ENCODE data around the gene FAM186B.

Gene FAM186B

GRCh38 chr12:49582201-49582600, 23.2 kb downstream of the FAM186B start:
- H3K4me1 ChIP-seq: peaks cover 3% of the 10 kb centered on the region; the same call in 1 of the 2 replicates

DNA sequence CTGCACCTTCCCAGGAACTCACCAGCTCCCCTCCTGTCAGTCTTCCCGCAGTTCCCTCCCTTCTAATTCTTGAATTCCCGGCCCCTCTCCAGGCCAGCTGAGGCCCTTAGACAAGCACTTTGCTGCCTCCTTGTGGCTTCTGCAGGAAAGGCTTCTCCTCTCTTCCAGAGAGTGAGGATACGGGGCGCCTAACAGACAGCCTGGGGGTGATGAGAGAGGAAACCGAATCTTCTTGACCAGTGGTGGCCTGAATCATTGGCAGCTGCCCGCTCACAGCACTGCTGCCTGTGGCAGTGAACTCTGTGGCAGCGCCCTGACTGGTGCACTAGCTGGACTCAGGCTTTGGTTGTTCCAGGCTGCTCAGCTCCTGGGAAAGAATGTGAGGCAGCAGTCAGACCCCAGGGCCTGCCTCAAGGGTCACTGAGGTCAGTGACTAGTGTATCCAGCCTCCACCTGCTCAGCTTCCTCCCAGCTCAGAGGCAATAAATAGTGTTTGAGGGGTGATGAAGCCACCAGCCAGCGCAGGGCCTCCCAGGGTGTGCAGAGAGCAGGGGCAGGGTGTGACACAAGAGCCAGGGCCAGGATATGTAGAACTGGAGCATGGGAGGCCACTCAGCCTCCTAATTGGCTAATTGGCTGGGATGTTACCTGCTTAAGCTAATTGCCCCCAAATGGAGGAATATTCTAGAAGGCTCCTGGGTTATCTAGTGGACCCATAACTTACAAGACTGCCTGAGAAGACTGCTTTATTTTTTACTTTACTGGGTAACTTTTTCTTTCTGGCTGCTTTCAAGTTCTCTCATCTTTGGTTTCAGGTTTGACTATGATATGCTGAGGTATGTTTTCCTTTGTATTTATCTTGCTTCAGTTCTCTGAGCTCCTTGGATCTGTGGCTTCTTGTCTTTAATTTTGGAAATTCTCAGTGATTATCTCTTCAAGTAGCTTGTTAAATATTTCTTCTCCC, 24.6 kb downstream of the FAM186B start:
- Histone ChIP-seq H3K4me3 (ENCODE audit: low read depth, low read length) (no peak overlapping the region), H3K27me3 (no peaks in the 10 kb centered on the region), H3K36me3 (peaks cover 7% of the 10 kb centered on the region), H3K4me1 (peaks cover 3% of the 10 kb centered on the region; the same call in 1 of the 2 replicates), H3K9me3 (no peaks in the 10 kb centered on the region)
- TF ChIP-seq, protein P1, sequence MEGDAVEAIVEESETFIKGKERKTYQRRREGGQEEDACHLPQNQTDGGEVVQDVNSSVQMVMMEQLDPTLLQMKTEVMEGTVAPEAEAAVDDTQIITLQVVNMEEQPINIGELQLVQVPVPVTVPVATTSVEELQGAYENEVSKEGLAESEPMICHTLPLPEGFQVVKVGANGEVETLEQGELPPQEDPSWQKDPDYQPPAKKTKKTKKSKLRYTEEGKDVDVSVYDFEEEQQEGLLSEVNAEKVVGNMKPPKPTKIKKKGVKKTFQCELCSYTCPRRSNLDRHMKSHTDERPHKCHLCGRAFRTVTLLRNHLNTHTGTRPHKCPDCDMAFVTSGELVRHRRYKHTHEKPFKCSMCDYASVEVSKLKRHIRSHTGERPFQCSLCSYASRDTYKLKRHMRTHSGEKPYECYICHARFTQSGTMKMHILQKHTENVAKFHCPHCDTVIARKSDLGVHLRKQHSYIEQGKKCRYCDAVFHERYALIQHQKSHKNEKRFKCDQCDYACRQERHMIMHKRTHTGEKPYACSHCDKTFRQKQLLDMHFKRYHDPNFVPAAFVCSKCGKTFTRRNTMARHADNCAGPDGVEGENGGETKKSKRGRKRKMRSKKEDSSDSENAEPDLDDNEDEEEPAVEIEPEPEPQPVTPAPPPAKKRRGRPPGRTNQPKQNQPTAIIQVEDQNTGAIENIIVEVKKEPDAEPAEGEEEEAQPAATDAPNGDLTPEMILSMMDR (IDR thresholded peaks at IDR 0.05; ENCODE audit: low read depth, low read length): peak; percentile 96
- peak; percentile 86 for DNase-seq

More at GRCh38 chr12:49582201-49582600, 23.2 kb downstream of the FAM186B start:
- no peaks in the 10 kb centered on the region for H3K27me3 ChIP-seq
- peaks cover 9% of the 10 kb centered on the region for H3K36me3 ChIP-seq
- no peak for DNase-seq
- H3K9me3 ChIP-seq: no peaks in the 10 kb centered on the region
- TF ChIP-seq, protein P1 (IDR thresholded peaks at IDR 0.05; ENCODE audit: low read depth, low read length): no peak
- no peak overlapping the region for H3K4me3 ChIP-seq (ENCODE audit: low read depth, low read length)

- no peak for DNase-seq
- TF ChIP-seq, protein P1 (IDR thresholded peaks at IDR 0.05; ENCODE audit: low read depth, low read length): no peak
- Histone ChIP-seq H3K36me3 (peaks cover 11% of the 10 kb centered on the region), H3K4me3 (ENCODE audit: low read depth, low read length) (no peak overlapping the region), H3K4me1 (peaks cover 3% of the 10 kb centered on the region; the same call in 1 of the 2 replicates), H3K27me3 (no peaks in the 10 kb centered on the region), H3K9me3 (no peaks in the 10 kb centered on the region)
These were observed 26.8 kb downstream of the FAM186B start for GRCh38 chr12:49578471-49579112.

DNA sequence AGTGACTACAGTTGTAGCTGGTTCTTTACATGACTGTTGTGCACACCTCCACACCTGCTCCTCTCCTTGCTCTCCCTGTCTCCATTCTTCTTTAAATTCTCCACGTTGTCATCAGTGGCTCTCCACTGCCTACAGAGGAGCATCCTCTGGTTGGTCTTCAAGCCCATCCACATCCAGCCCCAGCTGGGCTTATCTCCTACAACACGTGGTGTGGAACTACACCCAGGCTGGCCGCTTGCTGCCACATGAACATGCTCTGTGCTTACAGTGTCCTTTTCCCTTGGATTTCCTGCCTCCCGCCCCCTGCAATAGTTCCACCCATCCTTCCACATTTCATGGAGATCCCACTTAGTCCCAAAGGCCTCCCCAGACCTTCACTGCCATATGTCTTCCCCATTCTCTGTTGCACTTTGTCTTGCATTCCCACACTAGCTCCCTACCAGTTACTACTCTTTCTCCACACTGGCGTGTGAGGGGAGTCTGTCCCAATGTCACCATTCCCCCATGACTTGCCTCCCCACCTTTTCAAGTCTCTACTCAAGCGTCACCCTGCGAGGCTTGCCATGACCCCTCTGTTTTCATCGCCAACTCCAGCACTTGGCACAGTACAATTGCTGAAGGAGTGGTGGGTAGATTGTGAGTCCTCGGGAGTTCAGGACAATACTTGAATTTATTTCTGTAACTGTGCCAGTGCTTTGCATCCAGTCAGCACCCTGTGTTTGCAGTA, 27.7 kb downstream of the FAM186B start:
- no peaks in the 10 kb centered on the region for H3K9me3 ChIP-seq
- DNase-seq: no peak
- TF ChIP-seq, protein P1 (IDR thresholded peaks at IDR 0.05; ENCODE audit: low read depth, low read length): no peak
- no peaks in the 10 kb centered on the region for H3K27me3 ChIP-seq
- peaks cover 1% of the 10 kb centered on the region; the same call in 1 of the 2 replicates for H3K4me1 ChIP-seq
- H3K4me3 ChIP-seq (ENCODE audit: low read depth, low read length): no peak overlapping the region
- peaks cover 15% of the 10 kb centered on the region for H3K36me3 ChIP-seq

- Histone ChIP-seq H3K9me3 (no peaks in the 10 kb centered on the region), H3K4me3 (ENCODE audit: low read depth, low read length) (peak overlapping the region; percentile 99), H3K4me1 (no peaks in the 10 kb centered on the region), H3K27me3 (no peaks in the 10 kb centered on the region), H3K36me3 (peaks cover 29% of the 10 kb centered on the region)
- TF ChIP-seq, protein P1 (IDR thresholded peaks at IDR 0.05; ENCODE audit: low read depth, low read length): no peak
- no peak for DNase-seq
These were observed 36.8 kb downstream of the FAM186B start for GRCh38 chr12:49568442-49569162.

All from BE2C (cell line).